GM12878 (cell line): ENCODE data around the gene MRPL2. TPM values are rescaled to one million over a fixed set of nuclear protein-coding genes. Genes with fewer than 3 reads are reported as not detected.

Experiments used
- CHD4 ChIP-seq: fragments of 200-600 bp; sonication (generic); IDR thresholded peaks from 2 replicates; pipeline ENCODE4 v1.6.1; 2016; ENCODE audit warnings: mild to moderate bottlenecking
- EZH2 ChIP-seq: IDR thresholded peaks from 2 replicates; pipeline ENCODE4 v1.6.1; 2012; ENCODE audit warnings: low read depth, mild to moderate bottlenecking, control low read depth, inconsistent platforms, low read length, borderline replicate concordance; ENCODE audit not compliant: control insufficient read depth
- MTA3 ChIP-seq: IDR thresholded peaks from 2 replicates; pipeline ENCODE4 v1.6.1; 2012; ENCODE audit warnings: low read length, inconsistent platforms, borderline replicate concordance
- PKNOX1 ChIP-seq: fragments of 450-650 bp; IDR thresholded peaks from 2 replicates; pipeline ENCODE4 v1.6.1; 2016; ENCODE audit warnings: mild to moderate bottlenecking
- RELA ChIP-seq: fragments of 450-650 bp; IDR thresholded peaks from 2 replicates; pipeline ENCODE4 v1.8.0; 2014; ENCODE audit warnings: borderline replicate concordance; ENCODE audit not compliant: partially characterized antibody
- YBX1 ChIP-seq: fragments of 450-650 bp; IDR thresholded peaks from 2 replicates; pipeline ENCODE4 v1.6.1; 2016; ENCODE audit warnings: antibody characterized with exemption
- ZBTB33 ChIP-seq: fragments of 450-650 bp; IDR thresholded peaks from 2 replicates; pipeline ENCODE4 v1.6.1; 2017; ENCODE audit warnings: mild to moderate bottlenecking
- ZNF24 ChIP-seq: fragments of 450-650 bp; IDR thresholded peaks from 2 replicates; pipeline ENCODE4 v1.6.1; 2017; ENCODE audit warnings: antibody characterized with exemption, mild to moderate bottlenecking
- ZNF687 ChIP-seq: fragments of 450-650 bp; IDR thresholded peaks from 2 replicates; pipeline ENCODE4 v1.6.1; 2017; ENCODE audit warnings: mild to moderate bottlenecking, moderate library complexity
- polyA plus RNA-seq, 11 experiments: library from polyadenylated mRNA; depleted of rRNA in 4 of 11; unstranded in 6 of 11; stranded (reverse) in 5 of 11; fragments of >200 nt; fragmentation: Nextera tagmentation in 4 of 11; fragmentation: Illumina TruSeq in 1 of 11; extraction: Ambion mirVana in 4 of 11; extraction: Trizol in 1 of 11; gene quantifications; 1 replicate in 1 of 11; 2 replicates in 10 of 11; pipeline versions ENCODE4 v1.2.1 to v1.2.3, GENCODE V29; 2011 to 2016; ENCODE audit warnings: inconsistent platforms in 2 of 11, missing spikeins in 2 of 11, low read depth in 1 of 11
- total RNA-seq, 4 experiments: library from RNA; depleted of rRNA in 3 of 4; stranded (reverse); fragments of >200 nt in 3 of 4; fragmentation: Illumina TruSeq in 1 of 4; extraction: Trizol in 1 of 4; gene quantifications; 2 replicates each; pipeline versions ENCODE4 v1.2.1 to v1.2.3, GENCODE V29; 2013 to 2021
- TF ChIP-seq, protein P1 (sequence below): fragments of 450-650 bp; IDR thresholded peaks from 2 replicates; pipeline ENCODE4 v1.6.1; 2016; ENCODE audit warnings: mild to moderate bottlenecking
- TF ChIP-seq, protein P2 (sequence below): fragments of 450-650 bp; IDR thresholded peaks from 2 replicates; pipeline ENCODE4 v1.6.1; 2018; ENCODE audit warnings: borderline replicate concordance, mild to moderate bottlenecking; ENCODE audit not compliant: partially characterized antibody
- TF ChIP-seq, protein P3 (sequence below): IDR thresholded peaks from 2 replicates; pipeline ENCODE4 v1.6.1; 2011; ENCODE audit warnings: borderline replicate concordance, low read depth, mild to moderate bottlenecking, moderate library complexity, low read length; ENCODE audit not compliant: insufficient read depth, poor library complexity, severe bottlenecking

Gene MRPL2
- total and polyA plus RNA-seq, 10 of the 15 experiments (the other 5 are each of a cell fraction or from before 2014, with no cell fraction given), result 29.7 to 125 (median 50.2) TPM

DNA sequence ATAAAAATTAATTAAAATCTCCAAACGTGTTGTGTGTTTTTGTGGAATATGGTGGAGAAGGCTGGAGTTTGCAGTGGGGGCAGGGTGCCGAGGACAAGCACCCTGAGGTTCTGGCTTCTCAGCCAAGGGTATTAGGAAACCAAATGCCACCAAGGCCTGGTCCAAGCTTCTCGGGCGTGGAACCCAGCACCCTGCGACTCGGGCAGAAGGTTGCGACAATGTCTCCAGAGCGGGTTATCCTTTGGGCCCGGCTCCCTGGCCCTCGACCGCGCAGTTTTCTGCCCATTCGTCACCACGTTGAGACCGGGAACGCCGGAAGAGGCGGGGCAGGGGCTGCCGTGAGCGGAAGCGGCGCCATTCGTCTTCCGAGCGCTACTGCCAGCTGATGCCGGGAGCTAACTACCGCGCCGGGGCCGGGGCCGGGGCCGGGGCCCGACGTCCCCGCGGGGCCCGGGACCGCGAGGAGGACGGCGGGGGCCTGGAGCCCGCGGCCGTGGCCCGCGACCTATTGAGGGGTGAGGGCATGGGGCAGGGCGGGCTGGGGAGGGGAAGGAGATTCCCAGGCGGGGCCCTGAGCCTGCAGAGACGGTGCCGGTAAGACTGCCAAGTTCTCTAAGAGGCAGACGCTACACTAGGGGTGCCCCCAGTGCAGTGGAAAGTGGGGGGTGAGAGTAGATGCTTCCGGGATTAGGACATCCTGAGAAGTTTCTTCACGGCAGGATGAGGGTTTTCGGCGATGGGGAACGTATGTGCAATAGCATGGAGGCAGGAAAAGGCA lies 37.8 kb downstream of the MRPL2 start, which contains the start of gene RRP36 (continued):
- TF ChIP-seq ZBTB33, result no peak
- no peak for TF ChIP-seq EZH2
- TF ChIP-seq ZNF687, result peak; percentile 81
- TF ChIP-seq, protein P1, sequence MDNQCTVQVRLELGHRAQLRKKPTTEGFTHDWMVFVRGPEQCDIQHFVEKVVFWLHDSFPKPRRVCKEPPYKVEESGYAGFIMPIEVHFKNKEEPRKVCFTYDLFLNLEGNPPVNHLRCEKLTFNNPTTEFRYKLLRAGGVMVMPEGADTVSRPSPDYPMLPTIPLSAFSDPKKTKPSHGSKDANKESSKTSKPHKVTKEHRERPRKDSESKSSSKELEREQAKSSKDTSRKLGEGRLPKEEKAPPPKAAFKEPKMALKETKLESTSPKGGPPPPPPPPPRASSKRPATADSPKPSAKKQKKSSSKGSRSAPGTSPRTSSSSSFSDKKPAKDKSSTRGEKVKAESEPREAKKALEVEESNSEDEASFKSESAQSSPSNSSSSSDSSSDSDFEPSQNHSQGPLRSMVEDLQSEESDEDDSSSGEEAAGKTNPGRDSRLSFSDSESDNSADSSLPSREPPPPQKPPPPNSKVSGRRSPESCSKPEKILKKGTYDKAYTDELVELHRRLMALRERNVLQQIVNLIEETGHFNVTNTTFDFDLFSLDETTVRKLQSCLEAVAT, result no peak
- TF ChIP-seq, protein P2, sequence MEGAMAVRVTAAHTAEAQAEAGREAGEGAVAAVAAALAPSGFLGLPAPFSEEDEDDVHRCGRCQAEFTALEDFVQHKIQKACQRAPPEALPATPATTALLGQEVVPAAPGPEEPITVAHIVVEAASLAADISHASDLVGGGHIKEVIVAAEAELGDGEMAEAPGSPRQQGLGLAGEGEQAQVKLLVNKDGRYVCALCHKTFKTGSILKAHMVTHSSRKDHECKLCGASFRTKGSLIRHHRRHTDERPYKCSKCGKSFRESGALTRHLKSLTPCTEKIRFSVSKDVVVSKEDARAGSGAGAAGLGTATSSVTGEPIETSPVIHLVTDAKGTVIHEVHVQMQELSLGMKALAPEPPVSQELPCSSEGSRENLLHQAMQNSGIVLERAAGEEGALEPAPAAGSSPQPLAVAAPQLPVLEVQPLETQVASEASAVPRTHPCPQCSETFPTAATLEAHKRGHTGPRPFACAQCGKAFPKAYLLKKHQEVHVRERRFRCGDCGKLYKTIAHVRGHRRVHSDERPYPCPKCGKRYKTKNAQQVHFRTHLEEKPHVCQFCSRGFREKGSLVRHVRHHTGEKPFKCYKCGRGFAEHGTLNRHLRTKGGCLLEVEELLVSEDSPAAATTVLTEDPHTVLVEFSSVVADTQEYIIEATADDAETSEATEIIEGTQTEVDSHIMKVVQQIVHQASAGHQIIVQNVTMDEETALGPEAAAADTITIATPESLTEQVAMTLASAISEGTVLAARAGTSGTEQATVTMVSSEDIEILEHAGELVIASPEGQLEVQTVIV, result no peak
- no peak for TF ChIP-seq YBX1
- no peak for TF ChIP-seq CHD4
- TF ChIP-seq, protein P3, sequence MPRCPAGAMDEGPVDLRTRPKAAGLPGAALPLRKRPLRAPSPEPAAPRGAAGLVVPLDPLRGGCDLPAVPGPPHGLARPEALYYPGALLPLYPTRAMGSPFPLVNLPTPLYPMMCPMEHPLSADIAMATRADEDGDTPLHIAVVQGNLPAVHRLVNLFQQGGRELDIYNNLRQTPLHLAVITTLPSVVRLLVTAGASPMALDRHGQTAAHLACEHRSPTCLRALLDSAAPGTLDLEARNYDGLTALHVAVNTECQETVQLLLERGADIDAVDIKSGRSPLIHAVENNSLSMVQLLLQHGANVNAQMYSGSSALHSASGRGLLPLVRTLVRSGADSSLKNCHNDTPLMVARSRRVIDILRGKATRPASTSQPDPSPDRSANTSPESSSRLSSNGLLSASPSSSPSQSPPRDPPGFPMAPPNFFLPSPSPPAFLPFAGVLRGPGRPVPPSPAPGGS, result peak; percentile 56
- TF ChIP-seq RELA, result no peak
- peak; percentile 27; the same call in 1 of the 2 replicates for TF ChIP-seq PKNOX1
- TF ChIP-seq MTA3, result no peak
- no peak for TF ChIP-seq ZNF24
